Measurements from ENCODE around the gene THOC6. TPM values are rescaled to one million over a fixed set of nuclear protein-coding genes. Genes with fewer than 3 reads are reported as not detected.

Gene THOC6
- total and polyA plus RNA-seq, 4 donors = 10.8 to 14.8 (median 11.7) TPM

DNA sequence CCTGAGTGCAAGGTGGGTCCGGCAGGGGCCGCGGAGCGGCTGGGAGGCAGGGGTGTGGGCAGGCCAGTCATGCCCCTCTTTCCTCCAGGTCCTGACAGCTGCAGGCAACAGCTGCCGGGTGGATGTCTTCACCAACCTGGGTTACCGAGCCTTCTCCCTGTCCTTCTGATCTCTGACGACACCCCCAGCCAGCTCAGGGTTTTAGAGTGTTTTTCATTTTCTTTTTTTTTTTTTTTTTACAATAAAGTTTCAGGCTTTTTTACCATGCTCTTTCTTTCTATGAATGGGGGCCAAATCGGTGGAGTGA is 3.6 kb downstream of the THOC6 start:
- Histone ChIP-seq H3K36me3 (ENCODE audit: control insufficient read depth in 4 of 4, insufficient read depth in 3 of 4, low read depth in 1 of 4, low read length in 3 of 4) (peaks cover 0 to 14% (median 3%) of the 10 kb centered on the region in 4 donors), H3K9ac (ENCODE audit: low read depth in 1 of 2, low read length in 2 of 2) (no peak overlapping the region), H3K9me3 (ENCODE audit: control insufficient read depth in 4 of 4, low read length in 3 of 4) (no peaks in the 10 kb centered on the region), H3K27ac (ENCODE audit: low read depth in 1 of 2, low read length in 2 of 2) (no peak overlapping the region), H3K27me3 (ENCODE audit: control insufficient read depth in 4 of 4, insufficient read depth in 4 of 4, low read length in 3 of 4) (peaks cover 0 to 5% (median 2%) of the 10 kb centered on the region in 4 donors), H3K4me3 (ENCODE audit: low read depth in 1 of 3, low read length in 3 of 3) (no peak overlapping the region), H3K4me1 (ENCODE audit: control insufficient read depth in 4 of 4, insufficient read depth in 4 of 4, low read length in 3 of 4) (peaks cover 9 to 40% (median 13%) of the 10 kb centered on the region in 4 donors)
- 97% methylated on average over 8 of the region's 8 CpGs for WGBS
- no peak for DNase-seq (ENCODE audit: low spot score)
- TF ChIP-seq JUND (IDR thresholded peaks at IDR 0.05) = no peak
- no peak for TF ChIP-seq HNF4A (conservative IDR thresholded peaks at IDR 0.05)
- TF ChIP-seq SP1 (IDR thresholded peaks at IDR 0.05) = no peak
- TF ChIP-seq HNF4G (IDR thresholded peaks at IDR 0.05) = no peak
- no peak for TF ChIP-seq YY1 (IDR thresholded peaks at IDR 0.05)
- TF ChIP-seq RXRA (IDR thresholded peaks at IDR 0.05) = no peak
- TF ChIP-seq RAD21 (IDR thresholded peaks at IDR 0.05) = no peak
- TF ChIP-seq FOXA1 (IDR thresholded peaks at IDR 0.05) = no peak
- TF ChIP-seq ATF3 (IDR thresholded peaks at IDR 0.05) = no peak
- TF ChIP-seq MAX (IDR thresholded peaks at IDR 0.05) = no peak
- no peak for TF ChIP-seq REST (IDR thresholded peaks at IDR 0.05)
- no peak for TF ChIP-seq EGR1 (IDR thresholded peaks at IDR 0.05; ENCODE audit: low read depth in 2 of 2)
- TF ChIP-seq FOXA2 (IDR thresholded peaks at IDR 0.05) = no peak
- TF ChIP-seq NR2F2 (IDR thresholded peaks at IDR 0.05) = no peak
- no peak for TF ChIP-seq CTCF (IDR thresholded peaks at IDR 0.05; ENCODE audit: low read depth, low read length, missing input control)

DNA sequence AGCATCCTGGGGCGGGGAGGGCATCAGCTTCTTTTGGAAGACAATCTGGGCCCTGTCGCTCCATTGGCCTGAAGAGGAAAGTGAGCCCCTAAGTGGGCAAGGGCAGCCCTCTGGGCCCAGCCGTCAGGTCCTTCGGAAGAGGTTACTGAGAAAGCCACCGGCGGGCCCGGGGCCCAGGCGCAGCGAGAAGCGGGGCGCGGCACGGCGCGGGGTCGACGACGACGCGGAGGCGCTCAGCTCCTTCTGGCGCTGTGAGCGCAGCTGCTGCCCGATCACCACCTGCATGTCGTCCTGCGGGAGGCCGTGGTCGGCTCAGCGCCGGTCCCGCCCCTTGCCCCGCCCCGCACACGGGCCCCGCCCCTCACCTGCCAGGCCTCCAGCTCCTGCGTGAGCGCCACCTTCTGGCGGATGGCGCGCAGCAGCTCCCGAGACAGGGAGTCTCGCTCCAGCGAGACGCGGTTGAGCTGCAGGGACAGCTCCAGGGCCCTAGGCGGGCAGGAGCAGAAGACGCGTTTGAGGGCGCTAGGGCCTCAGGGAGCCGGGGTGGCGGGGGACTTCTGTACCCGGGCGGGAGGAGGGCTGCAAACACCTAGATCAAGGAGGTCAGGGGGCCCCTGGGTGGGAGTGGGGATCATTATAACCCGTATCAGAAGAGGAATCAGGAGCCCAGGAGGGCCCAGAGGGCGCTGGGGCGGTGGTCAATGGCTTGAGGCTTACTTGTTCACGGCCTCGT is 4.3 kb downstream of the THOC6 start:
- Histone ChIP-seq H3K27ac (ENCODE audit: low read depth in 1 of 2, low read length in 2 of 2) (no peak overlapping the region), H3K4me3 (ENCODE audit: low read depth in 1 of 3, low read length in 3 of 3) (no peak overlapping the region), H3K27me3 (ENCODE audit: control insufficient read depth in 4 of 4, insufficient read depth in 4 of 4, low read length in 3 of 4) (peaks cover 0 to 5% (median 2%) of the 10 kb centered on the region in 4 donors), H3K9me3 (ENCODE audit: control insufficient read depth in 4 of 4, low read length in 3 of 4) (no peaks in the 10 kb centered on the region), H3K9ac (ENCODE audit: low read depth in 1 of 2, low read length in 2 of 2) (no peak overlapping the region), H3K36me3 (ENCODE audit: control insufficient read depth in 4 of 4, insufficient read depth in 3 of 4, low read depth in 1 of 4, low read length in 3 of 4) (peaks cover 0 to 14% (median 3%) of the 10 kb centered on the region in 4 donors), H3K4me1 (ENCODE audit: control insufficient read depth in 4 of 4, insufficient read depth in 4 of 4, low read length in 3 of 4) (peaks cover 4 to 33% (median 10%) of the 10 kb centered on the region in 4 donors)
- WGBS = 10% methylated on average over 58 of the region's 58 CpGs
- peak; percentile 95 for DNase-seq (ENCODE audit: low spot score)
- TF ChIP-seq REST (IDR thresholded peaks at IDR 0.05) (no peak), RAD21 (IDR thresholded peaks at IDR 0.05) (peak; percentile 73 to 82), SP1 (IDR thresholded peaks at IDR 0.05) (peak; percentile 32), CTCF (IDR thresholded peaks at IDR 0.05; ENCODE audit: low read depth, low read length, missing input control) (peak; percentile 72), EGR1 (IDR thresholded peaks at IDR 0.05; ENCODE audit: low read depth in 2 of 2) (no peak)
